Lower leg skin (tissue), 3 donors: Measurements from ENCODE around the gene TEF.

Experiments used
- CTCF ChIP-seq, 3 donors: fragments of 450-650 bp; IDR thresholded peaks; one replicate each; pipeline ENCODE4 v1.5.1; 2016; ENCODE audit warnings: antibody characterized with exemption in 3 of 3, mild to moderate bottlenecking in 3 of 3, moderate library complexity in 2 of 3
- POLR2A ChIP-seq, 2 donors: fragments of 450-650 bp; IDR thresholded peaks; one replicate each; pipeline ENCODE4 v1.6.1; 2016 to 2017; ENCODE audit warnings: antibody characterized with exemption in 2 of 2, mild to moderate bottlenecking in 1 of 2, moderate library complexity in 1 of 2

GRCh38 chr22:41442240-41442792 is 60.6 kb downstream of the TEF start:
- TF ChIP-seq CTCF (IDR thresholded peaks at IDR 0.05) (no peak), POLR2A (IDR thresholded peaks at IDR 0.05) (no peak)
